HL-60 (cell line): ENCODE results near the gene RSBN1L.

Experiments used
- CTCF ChIP-seq: IDR thresholded peaks from one replicate; pipeline ENCODE4 v1.5.1; 2011; ENCODE audit warnings: low read length, control low read depth, inconsistent platforms; ENCODE audit not compliant: insufficient read depth
- POLR2AphosphoS5 ChIP-seq: IDR thresholded peaks from 2 replicates; pipeline ENCODE4 v1.6.1; 2012; ENCODE audit warnings: low read depth

DNA sequence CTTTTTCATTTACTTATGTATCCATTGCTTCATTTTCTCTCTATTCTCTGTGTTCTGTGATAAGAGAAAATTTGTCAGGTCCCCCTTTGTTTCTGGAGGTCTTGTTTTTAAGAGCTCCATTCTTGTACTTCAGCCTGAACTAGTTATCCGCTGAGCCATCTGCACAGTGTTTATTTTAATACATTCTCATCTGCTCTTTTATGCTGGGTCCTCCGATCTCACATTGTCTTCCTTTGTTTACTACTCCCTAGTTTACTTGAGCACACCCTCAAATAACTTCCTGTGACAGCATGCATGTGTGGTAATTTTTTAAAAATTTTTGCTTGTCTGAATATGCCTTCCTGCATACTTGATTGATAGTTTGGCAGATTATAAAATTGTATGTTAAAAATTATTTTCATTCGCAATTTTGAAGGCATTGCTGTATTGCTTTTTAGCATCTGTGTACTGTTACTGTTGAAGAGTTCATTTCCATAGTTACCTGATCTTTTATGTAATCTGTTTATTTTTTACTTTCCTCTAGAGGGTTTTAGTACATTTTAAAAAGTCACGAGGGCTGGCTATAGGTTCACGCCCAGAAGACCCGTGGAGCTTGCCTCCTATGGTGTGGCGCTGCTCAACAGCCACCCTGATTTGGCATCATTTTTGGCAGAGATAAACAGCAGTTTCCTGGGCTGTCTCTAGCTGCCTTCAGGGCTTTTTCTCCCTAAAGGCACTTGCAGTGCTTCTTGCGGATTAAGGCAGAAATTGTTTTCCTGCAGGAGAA lies 31.9 kb downstream of the RSBN1L start:
- TF ChIP-seq CTCF (no peak), POLR2AphosphoS5 (no peak)
